Measurements from ENCODE around the gene GNG11.

Gene GNG11

DNA sequence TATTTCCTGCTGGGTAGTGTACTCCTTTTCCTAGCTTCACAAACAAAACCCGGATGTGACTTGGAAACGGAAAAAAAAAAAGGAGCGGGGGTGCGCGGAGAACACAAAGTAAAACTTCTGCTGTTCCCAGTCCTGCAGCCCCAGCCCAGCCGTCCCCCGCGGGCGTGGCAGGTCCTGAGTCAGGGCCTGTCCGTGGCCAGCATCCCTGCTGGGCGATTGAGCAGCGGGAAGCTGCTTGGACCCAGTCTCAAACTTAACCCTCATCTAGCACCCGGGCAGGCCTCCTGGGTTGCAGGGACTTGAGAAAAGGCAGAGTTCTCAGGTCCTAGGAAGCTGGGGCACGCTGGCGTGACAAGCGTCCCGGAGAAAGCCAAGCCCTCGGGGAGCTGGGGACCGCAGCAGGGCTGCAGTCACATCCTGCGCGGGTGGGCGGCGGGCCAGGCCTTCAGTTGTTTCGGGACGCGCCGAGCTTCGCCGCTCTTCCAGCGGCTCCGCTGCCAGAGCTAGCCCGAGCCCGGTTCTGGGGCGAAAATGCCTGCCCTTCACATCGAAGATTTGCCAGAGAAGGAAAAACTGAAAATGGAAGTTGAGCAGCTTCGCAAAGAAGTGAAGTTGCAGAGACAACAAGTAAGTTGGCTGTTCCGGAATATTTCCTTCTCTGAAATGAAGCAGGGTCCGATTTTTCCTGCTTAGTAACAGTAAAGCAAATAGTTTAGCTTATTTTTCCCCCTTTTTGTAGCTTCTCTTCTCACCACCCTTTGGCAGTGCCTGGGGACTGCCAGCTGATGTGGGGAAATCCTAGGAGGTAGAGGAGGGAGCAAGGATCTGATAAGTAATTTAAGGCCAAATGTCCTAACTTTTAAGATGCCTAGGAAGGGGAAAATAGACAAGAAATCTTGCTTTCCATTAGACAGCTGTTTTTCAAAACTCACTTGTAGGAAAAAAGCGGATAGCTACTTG is at the start of gene GNG11:
Gene GNG11, plus strand, starts transcription at position 129 of the 960 bp plus-strand sequence. Its CDS starts 403 bp downstream, at position 532.
- DNase-seq (ENCODE audit: low read depth), result no peak
- peak within 1 kb of the TSS; percentile 55 for H3K4me3 ChIP-seq (ENCODE audit: low read depth, low read length)

DNA sequence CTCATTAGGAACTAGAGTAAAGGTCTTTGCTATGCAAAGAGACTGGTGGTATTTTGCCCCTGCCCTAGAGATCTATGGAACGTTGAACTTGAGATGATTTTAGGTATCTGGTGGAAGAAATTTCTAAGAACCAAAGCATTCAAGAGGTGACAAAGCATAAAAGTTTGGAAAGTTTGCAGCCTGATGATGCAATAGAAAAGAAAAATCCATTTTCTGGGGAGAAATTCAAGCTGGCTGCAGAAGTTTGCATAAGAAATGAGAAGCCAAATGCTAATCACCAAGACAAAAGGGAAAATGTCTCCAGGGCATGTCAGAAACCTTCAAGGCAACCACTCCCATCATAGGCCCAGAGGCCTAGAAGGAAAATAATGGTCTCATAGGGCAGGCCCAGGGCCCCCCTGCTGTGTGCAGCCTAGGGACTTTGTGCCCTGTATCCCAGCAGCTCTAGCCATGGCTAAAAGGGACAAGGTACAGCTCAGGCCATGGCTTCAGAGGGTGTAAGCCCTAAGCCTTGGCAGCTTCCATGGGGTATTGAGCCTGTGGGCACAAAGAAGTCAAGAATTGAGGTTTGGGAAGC is 47.4 kb upstream of the GNG11 start:
- H3K4me3 ChIP-seq (ENCODE audit: low read depth, low read length), result no peak overlapping the region
- DNase-seq (ENCODE audit: low read depth), result no peak

GRCh38 chr7:93877742-93878141 is 43.8 kb upstream of the GNG11 start:
- no peak for DNase-seq (ENCODE audit: low read depth)
- no peak overlapping the region for H3K4me3 ChIP-seq (ENCODE audit: low read depth, low read length)

DNA sequence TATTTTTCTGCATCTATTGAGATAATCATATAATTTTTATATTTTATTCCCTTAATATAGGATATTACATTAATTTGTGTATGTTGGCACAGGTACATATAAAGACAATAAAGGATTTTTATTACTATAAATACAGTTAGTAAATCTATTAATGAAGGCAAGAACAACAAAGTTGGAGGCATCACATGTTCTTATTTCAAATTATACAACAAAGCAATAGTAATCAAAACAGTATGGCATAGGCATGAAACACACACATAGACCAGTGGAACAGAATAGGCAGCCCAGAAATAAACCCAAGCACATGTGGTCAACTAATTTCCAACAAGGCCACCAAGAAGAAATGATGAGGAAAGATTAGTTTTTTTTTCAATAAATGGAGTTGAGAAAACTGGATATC is 42.2 kb upstream of the GNG11 start:
- no peak overlapping the region for H3K4me3 ChIP-seq (ENCODE audit: low read depth, low read length)

GRCh38 chr7:93882468-93882867 is 39.1 kb upstream of the GNG11 start:
- no peak for DNase-seq (ENCODE audit: low read depth)

More for the DNA sequence above, 42.2 kb upstream of the GNG11 start:
- no peak for DNase-seq (ENCODE audit: low read depth)

DNA sequence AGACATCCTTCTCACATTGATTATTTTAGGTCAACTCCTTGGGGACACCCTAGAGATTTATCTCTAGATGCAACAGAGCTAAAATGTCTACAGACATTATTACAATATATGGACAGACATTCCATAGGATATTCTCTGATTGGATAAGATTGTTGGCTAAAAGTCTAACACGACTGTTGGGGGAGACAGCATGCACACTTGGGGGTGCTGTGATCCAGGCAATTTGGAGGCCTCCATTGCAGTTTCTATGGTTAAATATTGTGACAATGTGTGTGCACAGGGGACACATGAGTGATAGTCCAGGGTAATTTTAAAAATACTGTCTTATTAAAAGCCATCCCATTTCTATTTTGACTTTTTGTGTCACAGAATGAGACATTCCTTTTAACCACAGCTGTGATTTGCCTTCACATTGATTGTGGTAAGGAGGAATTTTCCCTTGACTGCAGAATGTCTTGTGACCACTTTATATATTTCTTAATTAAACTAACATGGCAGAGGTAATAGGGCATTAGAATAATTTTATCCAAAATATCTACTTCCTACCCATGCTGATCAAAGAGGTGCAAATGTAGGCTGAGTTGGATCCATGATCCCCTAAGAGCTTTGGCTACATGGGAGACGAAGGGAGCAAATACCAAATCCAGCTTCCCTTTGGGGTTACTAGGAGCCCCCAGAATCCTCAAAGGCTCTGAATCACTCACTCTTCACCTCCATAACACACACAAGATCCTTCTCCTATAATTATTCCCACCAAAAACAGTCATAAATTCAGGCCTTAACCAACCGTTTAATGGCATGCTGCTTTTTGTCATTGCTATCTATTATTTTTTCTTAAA is 38.2 kb upstream of the GNG11 start:
- DNase-seq (ENCODE audit: low read depth), result no peak
- H3K4me3 ChIP-seq (ENCODE audit: low read depth, low read length), result no peak overlapping the region

More at GRCh38 chr7:93882468-93882867, 39.1 kb upstream of the GNG11 start:
- H3K4me3 ChIP-seq (ENCODE audit: low read depth, low read length), result no peak overlapping the region

DNA sequence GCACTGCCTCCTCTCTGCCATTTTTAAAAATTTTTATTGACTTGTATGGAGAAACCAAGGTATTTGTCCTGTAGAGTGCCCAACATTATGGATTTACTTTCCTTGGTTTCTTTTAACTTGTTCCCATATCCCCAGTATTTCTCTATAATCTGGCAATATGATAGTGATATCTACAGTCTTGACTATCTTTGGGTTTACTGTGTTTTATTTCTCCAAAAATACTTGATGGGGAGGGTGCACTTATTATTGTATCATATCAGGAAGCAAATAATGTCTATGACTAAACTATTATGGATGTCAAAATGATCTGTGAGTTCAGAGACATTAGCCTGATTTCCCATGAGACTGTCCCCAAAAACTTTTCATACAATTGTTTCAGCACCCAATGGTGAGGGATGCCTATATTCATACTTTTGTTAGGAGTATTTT is 37.6 kb upstream of the GNG11 start:
- no peak for DNase-seq (ENCODE audit: low read depth)
- H3K4me3 ChIP-seq (ENCODE audit: low read depth, low read length), result no peak overlapping the region

DNA sequence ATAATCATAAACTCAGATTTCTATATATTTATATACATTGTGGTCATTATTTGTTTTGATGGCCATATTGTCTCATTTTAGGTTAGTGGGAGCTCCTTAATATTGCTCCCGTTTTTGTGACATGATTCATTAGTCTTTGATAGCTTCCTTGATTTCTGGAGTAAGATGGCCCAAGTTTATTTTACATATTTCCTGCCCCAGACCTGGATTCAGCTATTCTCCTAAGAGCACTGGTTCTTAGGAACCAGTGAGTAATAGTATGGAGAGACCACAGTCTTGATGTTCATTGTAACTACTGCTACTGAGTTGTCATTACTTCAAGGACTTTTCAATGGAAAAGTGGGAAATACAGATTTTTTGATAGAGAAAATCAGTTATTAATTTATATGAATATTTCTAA is 37.0 kb upstream of the GNG11 start:
- H3K4me3 ChIP-seq (ENCODE audit: low read depth, low read length), result no peak overlapping the region
- no peak for DNase-seq (ENCODE audit: low read depth)

DNA sequence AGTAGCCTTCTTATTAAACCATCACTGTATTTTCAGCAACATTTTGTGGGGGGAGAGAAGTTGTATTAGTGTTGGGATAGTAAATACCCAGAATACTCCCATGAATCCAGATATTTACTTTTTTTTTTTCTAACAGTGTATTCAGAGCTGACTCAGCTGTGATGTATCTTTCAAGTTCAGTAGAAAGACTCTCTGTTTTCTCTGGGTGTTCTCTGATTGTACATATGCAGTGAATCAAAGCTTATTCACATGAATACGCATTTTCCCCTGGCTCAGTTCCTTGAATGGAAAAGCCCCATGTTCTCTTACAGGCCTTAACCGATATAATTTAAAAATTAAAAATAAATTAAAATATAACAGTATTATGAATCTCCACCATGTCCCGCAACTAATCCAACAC is 32.3 kb upstream of the GNG11 start:
- DNase-seq (ENCODE audit: low read depth), result peak; percentile 75
- H3K4me3 ChIP-seq (ENCODE audit: low read depth, low read length), result no peak overlapping the region

DNA sequence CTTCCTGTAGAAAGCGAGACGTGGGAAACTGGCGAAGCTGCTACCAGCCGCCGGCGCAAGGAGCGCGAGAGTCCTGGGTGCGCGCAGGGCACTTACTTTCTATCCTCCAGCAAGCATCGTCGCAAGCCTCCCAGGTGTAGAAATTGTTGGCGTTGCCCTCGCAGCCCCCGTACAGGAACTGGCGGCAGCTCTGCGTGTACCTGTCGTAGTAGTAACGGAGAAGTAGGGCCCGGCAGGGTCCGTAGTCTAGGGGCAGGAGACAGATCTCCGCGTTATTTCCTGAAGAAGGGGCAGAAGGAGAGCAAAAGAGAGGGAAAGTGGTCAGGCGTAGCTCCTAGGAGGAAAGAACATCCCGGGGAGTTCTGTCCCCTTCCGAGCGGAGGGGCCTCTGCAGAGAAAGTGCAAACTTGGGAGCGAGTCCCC is 31.5 kb upstream of the GNG11 start:
- H3K4me3 ChIP-seq (ENCODE audit: low read depth, low read length), result peak overlapping the region; percentile 68
- DNase-seq (ENCODE audit: low read depth), result peak; percentile 24

DNA sequence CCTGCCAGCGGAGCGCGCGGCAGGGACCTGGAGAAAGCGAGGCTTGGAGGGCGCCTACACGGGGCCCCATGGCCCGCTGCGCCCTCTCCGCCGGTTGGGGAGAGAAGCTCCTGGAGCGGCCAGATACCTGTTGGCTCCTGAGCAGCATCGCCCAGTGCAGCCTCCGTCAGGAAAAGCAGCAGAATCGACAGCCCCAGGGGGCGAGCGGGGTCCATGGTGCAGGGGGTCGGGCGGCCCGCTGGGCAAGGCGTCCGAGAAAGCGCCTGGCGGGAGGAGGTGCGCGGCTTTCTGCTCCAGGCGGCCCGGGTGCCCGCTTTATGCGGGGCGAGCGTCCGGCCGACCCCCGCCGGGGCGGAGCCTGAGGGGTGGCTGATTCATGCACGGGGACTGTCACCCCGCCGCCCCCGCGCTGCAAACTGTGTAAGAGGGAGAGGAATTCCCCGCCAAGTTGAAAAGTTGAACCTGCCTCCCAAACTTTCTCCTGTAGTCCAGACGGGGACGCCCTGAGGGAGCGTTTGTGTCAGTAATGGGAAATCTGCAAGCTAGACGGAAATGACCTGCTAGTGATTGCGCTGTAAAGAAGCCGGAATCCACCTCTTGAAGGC is 31.0 kb upstream of the GNG11 start, which contains the start of gene TFPI2:
Gene TFPI2, minus strand, starts transcription at position 290 of the 605 bp plus-strand sequence. Its CDS starts 75 bp downstream, at position 215.
- peak within 1 kb of the TSS; percentile 68 for H3K4me3 ChIP-seq (ENCODE audit: low read depth, low read length)
- DNase-seq (ENCODE audit: low read depth), result peak; percentile 23

DNA sequence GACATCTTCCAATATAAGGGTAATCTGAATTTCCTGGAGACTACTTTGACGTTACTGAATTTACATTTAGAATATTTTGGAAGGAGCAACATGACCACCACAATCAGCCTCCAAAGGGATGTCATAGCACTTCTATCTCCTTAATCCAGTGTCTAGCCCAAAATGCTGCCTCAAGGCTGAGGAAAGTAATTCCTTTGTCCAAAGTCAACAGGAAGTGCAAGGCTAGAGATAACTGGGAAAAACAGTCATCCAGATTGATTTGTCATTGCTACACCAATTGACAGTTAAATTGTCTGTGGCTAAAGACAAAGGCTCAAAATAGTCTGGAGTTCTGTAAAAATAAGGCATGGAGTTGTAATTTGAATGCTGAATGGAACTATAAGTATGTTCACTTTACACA is 27.1 kb upstream of the GNG11 start:
- DNase-seq (ENCODE audit: low read depth), result no peak
- no peak overlapping the region for H3K4me3 ChIP-seq (ENCODE audit: low read depth, low read length)

DNA sequence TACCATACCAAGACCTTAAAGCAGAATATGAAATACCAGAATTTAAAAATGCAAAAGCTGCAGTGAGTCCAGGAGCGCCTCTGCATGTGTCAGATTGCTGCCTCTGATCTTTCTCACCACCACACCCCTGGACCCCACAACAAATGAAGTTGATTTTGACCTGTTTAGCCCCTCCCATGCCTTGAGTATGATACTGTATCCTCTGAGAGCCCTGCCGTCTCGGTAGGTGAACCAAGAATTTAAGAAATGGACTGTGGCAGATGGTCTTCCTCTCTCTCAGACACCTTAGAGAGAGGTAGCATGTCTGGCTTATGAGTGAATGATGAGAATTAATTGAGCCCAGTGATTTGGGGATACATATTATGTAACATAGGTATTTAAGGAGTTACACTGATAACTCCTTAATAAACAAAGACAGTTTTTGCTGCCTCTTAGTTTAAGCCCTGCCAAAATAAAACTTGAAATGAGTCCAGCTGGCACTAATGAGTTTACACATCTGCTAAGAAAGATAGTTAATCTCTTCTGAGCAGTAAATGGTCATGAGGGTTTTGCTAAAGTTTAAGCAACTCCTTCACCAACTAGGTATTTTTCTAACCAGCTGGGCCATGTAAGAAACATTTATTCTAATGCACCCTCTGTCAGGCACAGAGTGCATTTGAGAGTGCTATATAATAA is 26.4 kb upstream of the GNG11 start:
- DNase-seq (ENCODE audit: low read depth), result no peak

GRCh38 chr7:93895859-93896600 is 25.5 kb upstream of the GNG11 start:
- no peak overlapping the region for H3K4me3 ChIP-seq (ENCODE audit: low read depth, low read length)
- no peak for DNase-seq (ENCODE audit: low read depth)

More for the DNA sequence above, 26.4 kb upstream of the GNG11 start:
- no peak overlapping the region for H3K4me3 ChIP-seq (ENCODE audit: low read depth, low read length)

GRCh38 chr7:93897680-93898079 is 23.9 kb upstream of the GNG11 start:
- no peak overlapping the region for H3K4me3 ChIP-seq (ENCODE audit: low read depth, low read length)
- no peak for DNase-seq (ENCODE audit: low read depth)

GRCh38 chr7:93902777-93903423 is 18.6 kb upstream of the GNG11 start:
- H3K4me3 ChIP-seq (ENCODE audit: low read depth, low read length), result no peak overlapping the region
- no peak for DNase-seq (ENCODE audit: low read depth)

DNA sequence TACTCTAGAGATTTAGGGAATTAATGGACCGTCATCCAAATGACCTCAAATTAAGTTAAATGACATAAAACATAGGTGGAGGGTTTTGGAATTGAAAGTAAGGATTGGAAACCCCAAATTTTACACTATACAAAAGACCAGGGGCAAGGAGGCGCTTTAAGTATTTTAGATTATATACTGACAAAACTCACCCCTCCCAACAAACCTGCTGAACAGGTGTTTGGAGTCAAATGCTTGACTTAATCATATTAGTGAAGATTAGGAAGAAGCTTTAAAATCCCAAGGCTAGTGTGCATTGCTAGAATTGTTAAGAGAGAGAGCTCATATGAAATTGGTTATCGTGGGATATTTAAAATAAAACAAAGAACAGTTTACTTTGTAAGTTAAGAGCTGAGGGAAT is 15.3 kb upstream of the GNG11 start, which contains the start of gene GNGT1:
Gene GNGT1, plus strand, starts transcription at position 301 of the 400 bp plus-strand sequence. CDS start 180 bp downstream, outside the sequence.
- no peak for DNase-seq (ENCODE audit: low read depth)
- H3K4me3 ChIP-seq (ENCODE audit: low read depth, low read length), result no peak within 1 kb of the TSS

Data from skeletal muscle cell (primary cell).